Endothelial cell of umbilical vein (primary cell): ENCODE measurements around the gene HMG20A.

ENCODE experiments used
- EZH2 ChIP-seq: IDR thresholded peaks from 2 replicates; pipeline ENCODE4 v1.6.1; 2012; ENCODE audit warnings: borderline replicate concordance, low read depth, mild to moderate bottlenecking, moderate library complexity, low read length, inconsistent platforms; ENCODE audit not compliant: severe bottlenecking
- MYC ChIP-seq: IDR thresholded peaks from one replicate; pipeline ENCODE4 v1.6.1; 2011; ENCODE audit warnings: mild to moderate bottlenecking, low read depth, low read length
- POLR2A ChIP-seq: IDR thresholded peaks from 2 replicates; pipeline ENCODE4 v1.6.1; 2012; ENCODE audit warnings: low read depth, mild to moderate bottlenecking, control low read depth, low read length
- POLR2AphosphoS5 ChIP-seq: IDR thresholded peaks from 2 replicates; pipeline ENCODE4 v1.6.1; 2012; ENCODE audit warnings: low read depth, mild to moderate bottlenecking, control low read depth, low read length, moderate library complexity; ENCODE audit not compliant: insufficient read depth
- TF ChIP-seq, protein P1 (sequence below), 2 donors: IDR thresholded peaks; 1 replicate in 1 of 2; 2 replicates in 1 of 2; pipeline ENCODE4 v1.5.1; 2011; ENCODE audit warnings: low read length in 2 of 2, mild to moderate bottlenecking in 2 of 2, moderate library complexity in 2 of 2, control low read depth in 1 of 2, inconsistent platforms in 1 of 2, low read depth in 1 of 2; ENCODE audit not compliant: insufficient read depth in 1 of 2; ENCODE audit errors: extremely low read depth in 1 of 2
- TF ChIP-seq, protein P2 (sequence below): IDR thresholded peaks from 2 replicates; pipeline ENCODE4 v1.6.1; 2011; ENCODE audit not compliant: insufficient read depth, insufficient read length

DNA sequence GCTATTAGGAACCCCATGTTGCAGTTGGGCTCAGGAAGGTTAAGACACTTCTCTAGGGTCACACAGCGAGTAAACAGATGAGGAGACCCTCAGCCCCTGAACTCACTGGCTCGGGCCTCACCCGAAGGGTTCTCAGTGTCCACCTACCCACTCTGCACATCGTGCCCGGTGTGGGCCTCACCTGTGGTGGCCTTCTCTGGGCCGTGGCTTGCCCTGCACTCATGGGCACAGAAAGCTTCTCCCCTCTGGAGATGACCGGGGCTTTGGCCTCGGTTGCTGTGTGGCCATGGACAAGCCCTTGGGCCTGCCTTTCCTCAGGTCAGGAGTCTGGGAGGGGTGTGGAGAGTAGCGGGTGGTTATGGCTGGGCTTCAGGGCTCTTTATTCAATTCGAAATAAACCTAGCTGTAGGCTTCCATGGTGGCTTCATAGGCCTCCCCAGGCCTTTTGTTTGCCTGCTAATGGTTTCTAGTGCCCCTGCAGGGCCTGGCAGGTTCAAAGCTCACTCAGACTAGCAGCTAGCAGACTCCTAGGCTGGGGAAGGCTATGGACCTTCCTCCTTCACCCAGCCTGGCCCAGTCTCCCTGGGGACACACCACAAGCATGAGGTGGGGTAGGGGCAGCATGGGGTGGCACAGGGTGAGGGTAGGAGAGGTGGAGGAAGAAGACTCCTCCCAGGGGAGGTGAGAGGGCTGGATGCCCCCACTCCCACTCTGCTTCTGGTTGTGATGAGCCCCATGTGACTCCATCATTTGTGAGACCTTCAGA lies 108.9 kb downstream of the HMG20A start:
- TF ChIP-seq, protein P1, sequence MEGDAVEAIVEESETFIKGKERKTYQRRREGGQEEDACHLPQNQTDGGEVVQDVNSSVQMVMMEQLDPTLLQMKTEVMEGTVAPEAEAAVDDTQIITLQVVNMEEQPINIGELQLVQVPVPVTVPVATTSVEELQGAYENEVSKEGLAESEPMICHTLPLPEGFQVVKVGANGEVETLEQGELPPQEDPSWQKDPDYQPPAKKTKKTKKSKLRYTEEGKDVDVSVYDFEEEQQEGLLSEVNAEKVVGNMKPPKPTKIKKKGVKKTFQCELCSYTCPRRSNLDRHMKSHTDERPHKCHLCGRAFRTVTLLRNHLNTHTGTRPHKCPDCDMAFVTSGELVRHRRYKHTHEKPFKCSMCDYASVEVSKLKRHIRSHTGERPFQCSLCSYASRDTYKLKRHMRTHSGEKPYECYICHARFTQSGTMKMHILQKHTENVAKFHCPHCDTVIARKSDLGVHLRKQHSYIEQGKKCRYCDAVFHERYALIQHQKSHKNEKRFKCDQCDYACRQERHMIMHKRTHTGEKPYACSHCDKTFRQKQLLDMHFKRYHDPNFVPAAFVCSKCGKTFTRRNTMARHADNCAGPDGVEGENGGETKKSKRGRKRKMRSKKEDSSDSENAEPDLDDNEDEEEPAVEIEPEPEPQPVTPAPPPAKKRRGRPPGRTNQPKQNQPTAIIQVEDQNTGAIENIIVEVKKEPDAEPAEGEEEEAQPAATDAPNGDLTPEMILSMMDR (IDR thresholded peaks at IDR 0.05; ENCODE audit: extremely low read depth in 1 of 2, insufficient read depth in 1 of 2, low read depth in 1 of 2, low read length in 2 of 2) = no peak
- no peak for TF ChIP-seq POLR2AphosphoS5
- TF ChIP-seq POLR2A = no peak
- TF ChIP-seq EZH2 = no peak
- TF ChIP-seq, protein P2, sequence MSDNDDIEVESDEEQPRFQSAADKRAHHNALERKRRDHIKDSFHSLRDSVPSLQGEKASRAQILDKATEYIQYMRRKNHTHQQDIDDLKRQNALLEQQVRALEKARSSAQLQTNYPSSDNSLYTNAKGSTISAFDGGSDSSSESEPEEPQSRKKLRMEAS = no peak
- no peak for TF ChIP-seq MYC
